CD4-positive, alpha-beta T cell (primary cell): ENCODE data around the gene YY1. TPM values are rescaled to one million over a fixed set of nuclear protein-coding genes. Genes with fewer than 3 reads are reported as not detected.
A peak's percentile ranks its signal among the peaks of the same experiment; 100 is the strongest.

Source experiments
- ATAC-seq: fragments of 200-7000 bp; cut with Tn5 transposase; one replicate; pipeline ENCODE4 v1.10.0; 2022; ENCODE audit warnings: mild to moderate bottlenecking; ENCODE audit not compliant: poor library complexity
- CTCF ChIA-PET: fragments of 350-600 bp; sonication (Branson Sonifier 250); formaldehyde crosslinking; loops from one replicate; lab custom pipeline; 2021; ENCODE audit warnings: antibody characterized with exemption, inconsistent platforms; lab: Charles Lee
- POLR2A ChIA-PET: fragments of 350-600 bp; sonication (Branson Sonifier 250); formaldehyde crosslinking; loops from one replicate; lab custom pipeline; 2021; ENCODE audit warnings: antibody characterized with exemption, inconsistent platforms; lab: Charles Lee
- DNase-seq, 14 experiments: peaks; one replicate each; pipeline ENCODE4 v3.0.0-alpha.2; 2013 to 2020; ENCODE audit warnings: mixed read lengths in 2 of 14
- H3K27ac ChIP-seq, 2 donors: one replicate each; pipeline versions ENCODE4 v1.5.1 to v1.7.0; 2013; ENCODE audit warnings: low read length in 2 of 2, low read depth in 1 of 2, mild to moderate bottlenecking in 1 of 2
- H3K27me3 ChIP-seq, 2 experiments: 1 replicate in 1 of 2; 2 replicates in 1 of 2; pipeline versions ENCODE4 v1.6.1 to v1.7.0; 2013; ENCODE audit warnings: low read length in 2 of 2, control low read depth in 1 of 2, mild to moderate bottlenecking in 1 of 2, moderate library complexity in 1 of 2; ENCODE audit not compliant: insufficient read depth in 2 of 2, control insufficient read depth in 1 of 2
- H3K36me3 ChIP-seq: one replicate; pipeline ENCODE4 v1.6.1; 2013; ENCODE audit warnings: low read length, control low read depth; ENCODE audit not compliant: insufficient read depth
- H3K4me1 ChIP-seq: one replicate; pipeline ENCODE4 v1.6.1; 2013; ENCODE audit warnings: low read length, control low read depth; ENCODE audit not compliant: insufficient read depth
- H3K4me3 ChIP-seq: one replicate; pipeline ENCODE4 v1.5.1; 2013; ENCODE audit warnings: mild to moderate bottlenecking, low read length, moderate library complexity
- H3K9me3 ChIP-seq, 2 experiments: 1 replicate in 1 of 2; 2 replicates in 1 of 2; pipeline versions ENCODE4 v1.6.1 to v1.7.0; 2013; ENCODE audit warnings: low read length in 2 of 2, mild to moderate bottlenecking in 2 of 2, control low read depth in 1 of 2, moderate library complexity in 1 of 2; ENCODE audit not compliant: control insufficient read depth in 1 of 2, insufficient read depth in 1 of 2
- H3K27ac Mint-ChIP-seq: one replicate; pipeline ENCODE4 v1.8.0; 2020; ENCODE audit warnings: mixed read lengths
- H3K27me3 Mint-ChIP-seq: one replicate; pipeline ENCODE4 v1.8.0; 2021; ENCODE audit warnings: mixed read lengths
- H3K36me3 Mint-ChIP-seq: one replicate; pipeline ENCODE4 v1.8.0; 2021; ENCODE audit warnings: low read depth, mixed read lengths
- H3K4me1 Mint-ChIP-seq: one replicate; pipeline ENCODE4 v1.8.0; 2021; ENCODE audit warnings: low read depth, mixed read lengths
- H3K4me3 Mint-ChIP-seq: one replicate; pipeline ENCODE4 v1.8.0; 2020; ENCODE audit warnings: mild to moderate bottlenecking, mixed read lengths
- H3K9me3 Mint-ChIP-seq: one replicate; pipeline ENCODE4 v1.8.0; 2020; ENCODE audit warnings: mixed read lengths
- intact Hi-C, 2 experiments: fragments of 100-400 bp; cut with DNase I in 1 of 2; cut with micrococcal nuclease in 1 of 2; formaldehyde crosslinking; loops; one replicate each; pipeline versions ENCODE4 v1.15.1 to v1.9.0; 2023 to 2025; cut with DNase I, micrococcal nuclease
- total RNA-seq, 174 experiments: library from RNA in 2 of 174; stranded (reverse) in 2 of 174; gene quantifications; one replicate each; pipeline ENCODE4 v1.2.3 and lab custom pipeline; 2021 to 2026
- TF ChIP-seq, protein P1 (sequence below): fragments of 200-600 bp; IDR thresholded peaks from one replicate; pipeline ENCODE4 v1.8.0; 2022; ENCODE audit warnings: antibody characterized with exemption, mild to moderate bottlenecking

The YY1 gene
- total RNA-seq, 2 experiments from 2014 or later, result 68.9 to 70.4 TPM

DNA sequence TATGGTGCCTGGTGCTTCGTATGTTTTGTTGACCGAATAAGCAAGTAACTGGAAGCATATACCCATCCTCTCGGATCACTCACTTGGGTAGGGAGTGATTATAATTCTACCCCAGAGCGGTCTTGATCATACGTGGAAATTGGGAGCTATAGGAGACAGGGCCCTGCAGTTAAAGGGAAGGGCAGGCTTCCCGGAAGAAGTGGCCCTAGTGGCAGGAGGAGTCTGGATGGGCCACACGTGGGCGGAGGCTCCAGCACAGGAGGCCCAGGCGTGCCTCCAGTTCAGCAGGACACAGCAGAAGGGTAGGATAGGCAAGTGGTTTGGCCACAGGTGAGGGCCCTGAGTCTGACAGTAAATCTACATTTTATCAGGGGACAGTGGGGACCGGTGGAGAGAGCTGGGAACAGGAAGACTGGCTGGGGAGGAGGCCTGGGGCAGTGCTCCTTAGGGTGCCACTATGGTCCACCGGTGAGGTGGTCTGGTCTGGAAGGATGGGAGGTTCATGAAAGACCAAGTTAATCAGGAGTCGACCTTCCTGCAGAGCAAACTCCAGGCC lies 23.5 kb upstream of the YY1 start:
- H3K9me3 ChIP-seq, result no peaks in the 10 kb centered on the region
- H3K4me3 ChIP-seq, result no peak overlapping the region
- DNase-seq, result no peak
- ATAC-seq, result no peak
- ChIA-PET CTCF (interaction anchor here (2.5 to 3.0 kb wide), 2 partner anchors 9 to 23 kb away, joined by 8 to 19 read pairs; no protein-coding TSS in a partner anchor), POLR2A (interaction anchor here (1.0 to 7.1 kb wide), 5 partner anchors 9 to 25 kb away, joined by 3 to 98 read pairs (median 28); no protein-coding TSS in a partner anchor)
- Mint-ChIP-seq H3K27ac (peak overlapping the region; percentile 91), H3K4me3 (peak overlapping the region; percentile 71), H3K4me1 (peaks cover 32% of the 10 kb centered on the region), H3K36me3 (no peaks in the 10 kb centered on the region), H3K9me3 (no peaks in the 10 kb centered on the region), H3K27me3 (no peaks in the 10 kb centered on the region)
- H3K36me3 ChIP-seq, result no peaks in the 10 kb centered on the region
- peaks cover 42% of the 10 kb centered on the region for H3K4me1 ChIP-seq
- TF ChIP-seq, protein P1, sequence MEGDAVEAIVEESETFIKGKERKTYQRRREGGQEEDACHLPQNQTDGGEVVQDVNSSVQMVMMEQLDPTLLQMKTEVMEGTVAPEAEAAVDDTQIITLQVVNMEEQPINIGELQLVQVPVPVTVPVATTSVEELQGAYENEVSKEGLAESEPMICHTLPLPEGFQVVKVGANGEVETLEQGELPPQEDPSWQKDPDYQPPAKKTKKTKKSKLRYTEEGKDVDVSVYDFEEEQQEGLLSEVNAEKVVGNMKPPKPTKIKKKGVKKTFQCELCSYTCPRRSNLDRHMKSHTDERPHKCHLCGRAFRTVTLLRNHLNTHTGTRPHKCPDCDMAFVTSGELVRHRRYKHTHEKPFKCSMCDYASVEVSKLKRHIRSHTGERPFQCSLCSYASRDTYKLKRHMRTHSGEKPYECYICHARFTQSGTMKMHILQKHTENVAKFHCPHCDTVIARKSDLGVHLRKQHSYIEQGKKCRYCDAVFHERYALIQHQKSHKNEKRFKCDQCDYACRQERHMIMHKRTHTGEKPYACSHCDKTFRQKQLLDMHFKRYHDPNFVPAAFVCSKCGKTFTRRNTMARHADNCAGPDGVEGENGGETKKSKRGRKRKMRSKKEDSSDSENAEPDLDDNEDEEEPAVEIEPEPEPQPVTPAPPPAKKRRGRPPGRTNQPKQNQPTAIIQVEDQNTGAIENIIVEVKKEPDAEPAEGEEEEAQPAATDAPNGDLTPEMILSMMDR, result no peak
- peak overlapping the region in 1 of 2 donors; percentile 24 for H3K27ac ChIP-seq
- no peaks in the 10 kb centered on the region for H3K27me3 ChIP-seq
- intact Hi-C loops, result loop anchor here (2.0 to 10.0 kb wide), 4 partner anchors 23 to 531 kb away; partner anchors contain the start of genes CYP46A1 (in 1 of the 2) and WDR25 (in 1 of the 2)

DNA sequence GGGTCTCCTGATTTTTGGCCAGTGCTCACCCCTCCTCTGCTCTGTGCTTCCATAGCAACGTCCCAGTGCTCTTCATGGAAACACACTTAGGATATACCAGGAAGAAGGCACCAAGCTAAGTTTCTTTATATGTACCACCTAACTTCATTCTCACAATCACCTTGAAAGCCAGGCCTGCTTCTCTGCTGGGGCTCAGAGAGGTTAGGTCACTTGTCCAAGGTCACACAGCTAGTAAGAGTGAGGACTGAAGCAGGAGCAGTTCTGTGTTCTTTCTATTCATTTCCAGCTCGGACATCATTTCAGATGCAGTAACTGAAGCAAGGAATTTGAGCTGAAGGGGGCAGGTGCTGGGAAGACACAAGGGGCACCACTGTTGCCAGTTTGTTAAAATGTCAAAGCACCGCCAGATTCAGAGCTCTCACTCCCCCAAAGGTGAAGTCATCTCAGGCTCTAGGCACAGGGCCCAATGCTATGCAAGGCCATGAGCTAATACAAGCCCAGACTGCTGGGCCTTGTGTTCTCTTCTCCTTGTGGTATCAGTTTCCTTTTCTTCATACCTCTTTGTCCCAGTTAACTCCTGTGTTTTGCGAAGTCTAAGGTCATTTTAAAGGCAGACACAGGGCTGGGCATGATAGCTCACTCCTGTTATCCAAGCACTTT lies 19.7 kb upstream of the YY1 start:
- no peak overlapping the region for H3K27ac ChIP-seq
- H3K36me3 ChIP-seq, result no peaks in the 10 kb centered on the region
- no peaks in the 10 kb centered on the region for H3K9me3 ChIP-seq
- H3K27me3 ChIP-seq, result no peaks in the 10 kb centered on the region
- POLR2A ChIA-PET, result interaction anchor here (1.5 to 1.8 kb wide), 2 partner anchors 21 to 154 kb away, joined by 4 to 6 read pairs; partner anchors contain the start of gene EVL
- DNase-seq (no peak), ATAC-seq (no peak)
- H3K4me1 ChIP-seq, result peaks cover 56% of the 10 kb centered on the region
- H3K36me3 Mint-ChIP-seq, result no peaks in the 10 kb centered on the region
- H3K9me3 Mint-ChIP-seq, result no peaks in the 10 kb centered on the region
- TF ChIP-seq, protein P1, result no peak
- CTCF ChIA-PET, result interaction anchor here (0.7 to 1.3 kb wide), 2 partner anchors 13 to 26 kb away, joined by 4 read pairs; no protein-coding TSS in a partner anchor
- no peak overlapping the region for H3K4me3 ChIP-seq
- peaks cover 20% of the 10 kb centered on the region for H3K4me1 Mint-ChIP-seq
- no peaks in the 10 kb centered on the region for H3K27me3 Mint-ChIP-seq
- H3K4me3 Mint-ChIP-seq, result no peak overlapping the region
- intact Hi-C loops, result loop anchor here in 1 of 2 experiments (10.0 kb wide), 1 partner anchor 534 kb away; the partner anchor contains the start of gene CYP46A1
- H3K27ac Mint-ChIP-seq, result peak overlapping the region; percentile 13

DNA sequence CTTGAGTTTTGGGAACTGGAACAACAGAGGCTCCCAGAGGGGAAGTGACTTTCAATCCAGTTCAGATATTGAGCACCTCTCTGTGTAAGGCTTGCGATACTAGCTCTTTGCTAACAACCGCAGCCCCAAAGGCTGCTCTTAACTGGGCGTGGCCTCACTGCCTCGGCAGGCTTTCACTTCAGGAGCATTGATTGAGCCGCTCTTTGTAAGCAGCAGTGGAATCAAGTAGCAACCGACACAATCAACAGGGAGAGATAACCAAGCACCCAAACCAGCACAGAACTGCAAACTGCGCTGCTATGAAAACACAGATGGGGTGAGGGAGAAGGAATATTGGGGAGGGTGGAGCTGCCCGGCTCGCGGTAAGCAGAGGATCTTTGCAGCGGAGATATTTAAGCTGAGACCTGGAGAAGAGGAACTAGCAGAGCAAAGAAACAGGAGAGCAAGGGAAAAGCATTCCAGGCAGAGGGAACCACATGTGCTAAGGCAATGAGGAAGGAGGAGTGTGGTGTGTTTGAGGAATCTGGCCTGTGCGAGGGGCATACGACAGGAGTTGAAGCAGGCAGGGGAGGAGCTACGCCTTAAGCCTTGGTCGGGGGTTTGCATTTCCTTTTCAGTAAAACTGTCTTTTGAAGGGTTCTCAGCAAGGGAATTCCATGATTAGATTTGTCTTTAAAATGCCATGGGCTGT lies 17.3 kb upstream of the YY1 start:
- H3K27ac Mint-ChIP-seq, result no peak overlapping the region
- no peaks in the 10 kb centered on the region for H3K36me3 Mint-ChIP-seq
- intact Hi-C loops, result loop anchor here (1.0 to 2.0 kb wide), 3 partner anchors 8 to 17 kb away; no protein-coding TSS in a partner anchor
- ChIA-PET CTCF (interaction anchor here (0.7 to 5.1 kb wide), 6 partner anchors 9 to 156 kb away, joined by 3 to 49 read pairs (median 4); no protein-coding TSS in a partner anchor), POLR2A (interaction anchor here (0.7 to 6.6 kb wide), 16 partner anchors 8 to 251 kb away, joined by 3 to 151 read pairs (median 6); partner anchors contain the start of gene EVL)
- Histone ChIP-seq H3K4me1 (peaks cover 59% of the 10 kb centered on the region), H3K4me3 (peak overlapping the region; percentile 73), H3K27ac (peak overlapping the region; percentile 63 to 64), H3K27me3 (no peaks in the 10 kb centered on the region), H3K9me3 (no peaks in the 10 kb centered on the region), H3K36me3 (no peaks in the 10 kb centered on the region)
- no peaks in the 10 kb centered on the region for H3K27me3 Mint-ChIP-seq
- TF ChIP-seq, protein P1, result no peak
- H3K4me3 Mint-ChIP-seq, result no peak overlapping the region
- peaks cover 6% of the 10 kb centered on the region for H3K4me1 Mint-ChIP-seq
- DNase-seq (peak; percentile 52 to 87 (median 68)), ATAC-seq (peak; percentile 94)
- H3K9me3 Mint-ChIP-seq, result no peaks in the 10 kb centered on the region
